T-cell (primary cell): ENCODE results near the gene RBCK1. TPM values are rescaled to one million over a fixed set of nuclear protein-coding genes. Genes with fewer than 3 reads are reported as not detected.
"Not testable (repeated sequence)": the region's sequence is repeated elsewhere in the genome, so short reads cannot be mapped to it uniquely, and the experiment has no call there.

ENCODE experiments used
- ATAC-seq, 4 experiments: fragments of 200-7000 bp in 3 of 4; fragments of 150-1000 bp in 1 of 4; cut with Tn5 transposase; replicated peaks in 1 of 4; 1 replicate in 3 of 4; 2 replicates in 1 of 4; pipeline ENCODE4 v1.10.0; 2021; ENCODE audit warnings: moderate library complexity in 3 of 4, mild to moderate bottlenecking in 2 of 4, moderate number of reproducible peaks in 1 of 4
- CTCF ChIA-PET, 2 donors: fragments of 300-600 bp; sonication (Branson Sonifier 250); formaldehyde crosslinking; loops; one replicate each; lab custom pipeline; 2022; ENCODE audit warnings: antibody characterized with exemption in 2 of 2; lab: Charles Lee
- POLR2A ChIA-PET, 2 donors: fragments of 300-600 bp; sonication (Branson Sonifier 250); formaldehyde crosslinking; loops; one replicate each; lab custom pipeline; 2022; ENCODE audit warnings: antibody characterized with exemption in 2 of 2; lab: Charles Lee
- DNase-seq, 35 experiments: peaks; one replicate each; pipeline versions ENCODE4 v3.0.0 to v3.0.0-alpha.2; 2013 to 2023
- H3K27ac ChIP-seq: one replicate; pipeline ENCODE4 v1.5.1; 2013; ENCODE audit warnings: low read length
- H3K27me3 ChIP-seq, 2 experiments: replicated peaks in 1 of 2; 1 replicate in 1 of 2; 2 replicates in 1 of 2; pipeline versions ENCODE4 v1.6.1 to v1.7.0; 2013; ENCODE audit warnings: low read length in 1 of 2, mixed read lengths in 1 of 2; ENCODE audit not compliant: control insufficient read depth in 2 of 2, insufficient read depth in 2 of 2; ENCODE audit errors: extremely low read depth in 1 of 2
- H3K36me3 ChIP-seq, 2 donors: 1 replicate in 1 of 2; 2 replicates in 1 of 2; pipeline versions ENCODE4 v1.6.1 to v1.7.0; 2013; ENCODE audit warnings: low read length in 1 of 2; ENCODE audit not compliant: control insufficient read depth in 2 of 2, insufficient read depth in 1 of 2; ENCODE audit errors: extremely low read depth in 1 of 2
- H3K4me1 ChIP-seq, 2 experiments: 1 replicate in 1 of 2; 2 replicates in 1 of 2; pipeline versions ENCODE4 v1.6.1 to v1.7.0; 2013; ENCODE audit warnings: low read length in 2 of 2, mixed read lengths in 1 of 2; ENCODE audit not compliant: insufficient read depth in 2 of 2, control insufficient read depth in 1 of 2; ENCODE audit errors: extremely low read depth in 1 of 2
- H3K4me3 ChIP-seq, 2 donors: 1 replicate in 1 of 2; 2 replicates in 1 of 2; pipeline versions ENCODE4 v1.5.1 to v1.7.0; 2013; ENCODE audit warnings: mild to moderate bottlenecking in 2 of 2, low read length in 1 of 2, moderate library complexity in 1 of 2; ENCODE audit not compliant: control insufficient read depth in 1 of 2; ENCODE audit errors: extremely low read depth in 1 of 2
- H3K9me3 ChIP-seq: 2 replicates; pipeline ENCODE4 v1.7.0; 2013
- H3K27ac Mint-ChIP-seq, 2 donors: one replicate each; pipeline ENCODE4 v1.8.0; 2020 to 2021; ENCODE audit warnings: mild to moderate bottlenecking in 2 of 2, mixed read lengths in 2 of 2
- H3K27me3 Mint-ChIP-seq, 2 donors: one replicate each; pipeline ENCODE4 v1.8.0; 2021 to 2022; ENCODE audit warnings: mixed read lengths in 2 of 2
- H3K36me3 Mint-ChIP-seq: one replicate; pipeline ENCODE4 v1.8.0; 2021; ENCODE audit warnings: mixed read lengths
- H3K4me1 Mint-ChIP-seq, 3 donors: one replicate each; pipeline ENCODE4 v1.8.0; 2020 to 2022; ENCODE audit warnings: mixed read lengths in 3 of 3, mild to moderate bottlenecking in 1 of 3
- H3K4me3 Mint-ChIP-seq, 3 donors: one replicate each; pipeline ENCODE4 v1.8.0; 2020 to 2022; ENCODE audit warnings: mild to moderate bottlenecking in 3 of 3, mixed read lengths in 3 of 3, moderate library complexity in 3 of 3
- H3K9me3 Mint-ChIP-seq, 3 donors: one replicate each; pipeline ENCODE4 v1.8.0; 2020 to 2022; ENCODE audit warnings: mixed read lengths in 3 of 3
- WGBS: methylation state at CpG from one replicate; pipeline ENCODE4 v1.1.5; 2013; ENCODE audit warnings: missing lambda C conversion rate; ENCODE audit not compliant: insufficient coverage; 5-methylcytosine and 5-hydroxymethylcytosine counted together
- total RNA-seq, 35 experiments: library from RNA in 6 of 35; stranded (reverse) in 6 of 35; fragments of 120-200 nt in 1 of 35; gene quantifications; one replicate each; pipeline versions ENCODE4 v1.2.1 to v1.2.4 and lab custom pipeline; 2013 to 2026

Gene RBCK1
- total RNA-seq, 5 donors from 2014 or later (not counting 1 experiment from before 2014, with no cell fraction given) = 87.0 to 110 (median 105) TPM

GRCh38 chr20:387520-387919, 20.6 kb upstream of the RBCK1 start:
- H3K4me1 Mint-ChIP-seq = peaks cover 4 to 20% (median 11%) of the 10 kb centered on the region in 3 donors
- Histone ChIP-seq H3K4me1 (no peaks in the 10 kb centered on the region), H3K27ac (no peak overlapping the region), H3K4me3 (no peak overlapping the region), H3K9me3 (no peaks in the 10 kb centered on the region), H3K36me3 (peaks cover 28 to 46% of the 10 kb centered on the region in 2 donors), H3K27me3 (no peaks in the 10 kb centered on the region)
- H3K9me3 Mint-ChIP-seq = no peaks in the 10 kb centered on the region
- CTCF ChIA-PET = no interaction called here
- ATAC-seq (no peak), DNase-seq (no peak)
- H3K36me3 Mint-ChIP-seq = peaks cover 41% of the 10 kb centered on the region
- no CpG with 5 or more reads among the region's 3 CpGs for WGBS
- H3K4me3 Mint-ChIP-seq = no peak overlapping the region
- POLR2A ChIA-PET = interaction anchor here in 1 of 2 donors (0.6 kb wide), 1 partner anchor 48 kb away, joined by 3 read pairs; no protein-coding TSS in a partner anchor
- H3K27ac Mint-ChIP-seq = no peak overlapping the region
- H3K27me3 Mint-ChIP-seq = no peaks in the 10 kb centered on the region

GRCh38 chr20:388034-388994, 19.8 kb upstream of the RBCK1 start:
- CTCF ChIA-PET = no interaction called here
- no peaks in the 10 kb centered on the region for H3K27me3 ChIP-seq
- H3K9me3 Mint-ChIP-seq = no peaks in the 10 kb centered on the region
- WGBS = 98% methylated on average over 21 of the region's 21 CpGs
- H3K27me3 Mint-ChIP-seq = no peaks in the 10 kb centered on the region
- no peak overlapping the region for H3K4me3 Mint-ChIP-seq
- POLR2A ChIA-PET = interaction anchor here in 1 of 2 donors (0.8 kb wide), 1 partner anchor 261 kb away, joined by 3 read pairs; no protein-coding TSS in a partner anchor
- H3K4me1 Mint-ChIP-seq = peaks cover 0 to 16% (median 10%) of the 10 kb centered on the region in 3 donors
- no peak overlapping the region for H3K4me3 ChIP-seq
- no peaks in the 10 kb centered on the region for H3K4me1 ChIP-seq
- no peak overlapping the region for H3K27ac ChIP-seq
- ATAC-seq (no peak), DNase-seq (no peak)
- no peaks in the 10 kb centered on the region for H3K9me3 ChIP-seq
- peaks cover 28 to 49% of the 10 kb centered on the region in 2 donors for H3K36me3 ChIP-seq
- H3K36me3 Mint-ChIP-seq = peaks cover 49% of the 10 kb centered on the region
- H3K27ac Mint-ChIP-seq = no peak overlapping the region

GRCh38 chr20:389220-389619, 18.9 kb upstream of the RBCK1 start:
- CTCF ChIA-PET = no interaction called here
- H3K4me1 ChIP-seq = no peaks in the 10 kb centered on the region
- H3K4me3 ChIP-seq = no peak overlapping the region
- H3K9me3 ChIP-seq = no peaks in the 10 kb centered on the region
- POLR2A ChIA-PET = no interaction called here
- H3K36me3 Mint-ChIP-seq = peaks cover 54% of the 10 kb centered on the region
- no peaks in the 10 kb centered on the region for H3K9me3 Mint-ChIP-seq
- 94% methylated on average over 6 of the region's 6 CpGs for WGBS
- no peak overlapping the region for H3K27ac Mint-ChIP-seq
- peaks cover 28 to 54% of the 10 kb centered on the region in 2 donors for H3K36me3 ChIP-seq
- ATAC-seq (no peak), DNase-seq (no peak)
- H3K4me3 Mint-ChIP-seq = no peak overlapping the region
- H3K27me3 ChIP-seq = no peaks in the 10 kb centered on the region
- H3K4me1 Mint-ChIP-seq = peaks cover 0 to 8% (median 2%) of the 10 kb centered on the region in 3 donors
- no peak overlapping the region for H3K27ac ChIP-seq
- no peaks in the 10 kb centered on the region for H3K27me3 Mint-ChIP-seq

- DNase-seq (no peak), ATAC-seq (no peak)
- Histone ChIP-seq H3K36me3 (peaks cover 28 to 67% of the 10 kb centered on the region in 2 donors), H3K4me3 (no peak overlapping the region), H3K27me3 (no peaks in the 10 kb centered on the region), H3K9me3 (no peaks in the 10 kb centered on the region), H3K4me1 (no peaks in the 10 kb centered on the region), H3K27ac (no peak overlapping the region)
- H3K4me3 Mint-ChIP-seq = no peak overlapping the region
- H3K4me1 Mint-ChIP-seq = peaks cover 0 to 4% (median 0%) of the 10 kb centered on the region in 3 donors
- POLR2A ChIA-PET = no interaction called here
- 98% methylated on average over 27 of the region's 29 CpGs for WGBS
- no peaks in the 10 kb centered on the region for H3K9me3 Mint-ChIP-seq
- H3K36me3 Mint-ChIP-seq = peaks cover 53% of the 10 kb centered on the region
- H3K27me3 Mint-ChIP-seq = no peaks in the 10 kb centered on the region
- no peak overlapping the region for H3K27ac Mint-ChIP-seq
- CTCF ChIA-PET = no interaction called here
These were observed 16.9 kb upstream of the RBCK1 start for GRCh38 chr20:391041-391711.

- H3K4me3 ChIP-seq, H3K27me3 Mint-ChIP-seq, H3K4me1 ChIP-seq, H3K9me3 Mint-ChIP-seq, H3K4me3 Mint-ChIP-seq, H3K4me1 Mint-ChIP-seq, ATAC-seq, POLR2A ChIA-PET, H3K9me3 ChIP-seq, H3K27ac Mint-ChIP-seq, H3K27me3 ChIP-seq, H3K27ac ChIP-seq, DNase-seq: not testable (repeated sequence)
- CTCF ChIA-PET = interaction anchor here in 1 of 2 donors (0.7 kb wide), 1 partner anchor 31 kb away, joined by 3 read pairs; no protein-coding TSS in a partner anchor
- H3K36me3 Mint-ChIP-seq = peaks cover 56% of the 10 kb centered on the region
- no CpG with 5 or more reads among the region's 2 CpGs for WGBS
- H3K36me3 ChIP-seq = peaks cover 27 to 71% of the 10 kb centered on the region in 2 donors
These were observed 14.8 kb upstream of the RBCK1 start for GRCh38 chr20:393296-393695.

GRCh38 chr20:396252-396618, 11.9 kb upstream of the RBCK1 start:
- no peak for DNase-seq
- no peaks in the 10 kb centered on the region for H3K4me1 ChIP-seq
- ChIA-PET POLR2A (no interaction called here), CTCF (no interaction called here)
- H3K4me3 ChIP-seq = no peak overlapping the region
- 96% methylated on average over 21 of the region's 24 CpGs for WGBS
- no peaks in the 10 kb centered on the region for H3K27me3 ChIP-seq
- peaks cover 3 to 4% (median 4%) of the 10 kb centered on the region in 3 donors for H3K4me1 Mint-ChIP-seq
- ATAC-seq = no peak
- H3K27ac Mint-ChIP-seq = no peak overlapping the region
- H3K9me3 Mint-ChIP-seq = no peaks in the 10 kb centered on the region
- H3K36me3 ChIP-seq = peaks cover 4 to 48% of the 10 kb centered on the region in 2 donors
- peaks cover 42% of the 10 kb centered on the region for H3K36me3 Mint-ChIP-seq
- no peak overlapping the region for H3K4me3 Mint-ChIP-seq
- H3K9me3 ChIP-seq = no peaks in the 10 kb centered on the region
- H3K27ac ChIP-seq = no peak overlapping the region
- H3K27me3 Mint-ChIP-seq = no peaks in the 10 kb centered on the region
